HepG2 (cell line): ENCODE data around the gene CARS2. TPM values are rescaled to one million over a fixed set of nuclear protein-coding genes. Genes with fewer than 3 reads are reported as not detected.

Experiments used
- ADNP ChIP-seq: sonication (generic); formaldehyde crosslinking; IDR thresholded peaks from 2 replicates; pipeline ENCODE4 v1.4.0; 2020; ENCODE audit warnings: missing genetic modification reagents
- ATF5 ChIP-seq: sonication (generic); formaldehyde crosslinking; IDR thresholded peaks from 2 replicates; pipeline ENCODE4 v1.4.0; 2020; ENCODE audit warnings: mild to moderate bottlenecking, low read depth, missing genetic modification reagents
- CERS6 ChIP-seq: sonication (generic); formaldehyde crosslinking; IDR thresholded peaks from 2 replicates; pipeline ENCODE4 v1.5.0; 2020; ENCODE audit warnings: missing genetic modification reagents
- FOXA1 ChIP-seq, 2 experiments: fragments of 450-650 bp in 1 of 2; sonication (generic) in 1 of 2; formaldehyde crosslinking in 1 of 2; IDR thresholded peaks; 2 replicates each; pipeline versions ENCODE4 v1.4.0 to v1.6.1; 2016 to 2020; ENCODE audit warnings: missing genetic modification reagents in 1 of 2
- FOXM1 ChIP-seq: sonication (generic); formaldehyde crosslinking; IDR thresholded peaks from 2 replicates; pipeline ENCODE4 v1.5.0; 2020; ENCODE audit warnings: missing genetic modification reagents
- GMEB1 ChIP-seq: sonication (generic); formaldehyde crosslinking; IDR thresholded peaks from 2 replicates; pipeline ENCODE4 v1.5.1; 2020; ENCODE audit warnings: missing genetic modification reagents, mild to moderate bottlenecking, borderline replicate concordance
- HBP1 ChIP-seq: IDR thresholded peaks from 2 replicates; pipeline ENCODE4 v1.6.1; 2016; ENCODE audit warnings: low read depth, control low read depth
- HMG20B ChIP-seq: conservative IDR thresholded peaks from 2 replicates; pipeline ENCODE4 v1.6.1; 2016; ENCODE audit warnings: missing genetic modification reagents, missing compliant biosample characterization
- NONO ChIP-seq, 2 experiments: fragments of 450-650 bp in 1 of 2; sonication (generic) in 1 of 2; formaldehyde crosslinking in 1 of 2; IDR thresholded peaks in 1 of 2; conservative IDR thresholded peaks in 1 of 2; 2 replicates each; pipeline versions ENCODE4 v1.6.1 to v1.8.0; 2017 to 2022; ENCODE audit warnings: mild to moderate bottlenecking in 1 of 2, missing genetic modification reagents in 1 of 2, moderate library complexity in 1 of 2
- PHF21A ChIP-seq: sonication (generic); formaldehyde crosslinking; IDR thresholded peaks from 2 replicates; pipeline ENCODE4 v1.5.0; 2020; ENCODE audit warnings: mild to moderate bottlenecking, missing genetic modification reagents
- TCF7L2 ChIP-seq: IDR thresholded peaks from 2 replicates; pipeline ENCODE4 v1.6.1; 2011; ENCODE audit warnings: mild to moderate bottlenecking, low read depth, low read length, moderate library complexity
- THRA ChIP-seq: sonication (generic); formaldehyde crosslinking; IDR thresholded peaks from 2 replicates; pipeline ENCODE4 v1.4.0; 2020; ENCODE audit warnings: missing genetic modification reagents, borderline replicate concordance
- ZNF251 ChIP-seq: sonication (generic); formaldehyde crosslinking; IDR thresholded peaks from 2 replicates; pipeline ENCODE4 v1.9.0; 2021; ENCODE audit warnings: mild to moderate bottlenecking, missing genetic modification reagents
- ZNF3 ChIP-seq: IDR thresholded peaks from 2 replicates; pipeline ENCODE4 v1.7.0; 2017; ENCODE audit warnings: inconsistent platforms
- ZNF335 ChIP-seq: sonication (generic); formaldehyde crosslinking; IDR thresholded peaks from 2 replicates; pipeline ENCODE4 v1.4.0; 2020; ENCODE audit warnings: missing genetic modification reagents
- ZNF616 ChIP-seq: sonication (generic); formaldehyde crosslinking; IDR thresholded peaks from 2 replicates; pipeline ENCODE4 v1.5.0; 2020; ENCODE audit warnings: low read depth, mild to moderate bottlenecking, missing genetic modification reagents
- ZNF687 ChIP-seq: sonication (generic); formaldehyde crosslinking; IDR thresholded peaks from 2 replicates; pipeline ENCODE4 v1.5.1; 2020; ENCODE audit warnings: mild to moderate bottlenecking, missing genetic modification reagents, moderate library complexity
- polyA plus RNA-seq, 8 experiments: library from polyadenylated mRNA; depleted of rRNA in 3 of 8; stranded (reverse) in 7 of 8; unstranded in 1 of 8; fragments of >200 nt; fragmentation: Illumina TruSeq in 4 of 8; extraction: Trizol in 4 of 8; gene quantifications; 2 replicates each; pipeline versions ENCODE4 v1.2.1 to v1.2.3, GENCODE V29; 2011 to 2016; ENCODE audit warnings: low read depth in 4 of 8, missing spikeins in 1 of 8, mixed read lengths in 1 of 8; ENCODE audit not compliant: insufficient read depth in 1 of 8
- total RNA-seq, 5 experiments: library from RNA; depleted of rRNA; stranded (reverse); fragments of >200 nt; fragmentation: Illumina TruSeq; extraction: Trizol; gene quantifications; 2 replicates each; pipeline ENCODE4 v1.2.3, GENCODE V29; 2016; ENCODE audit warnings: low read depth in 1 of 5

CARS2 gene
- total and polyA plus RNA-seq, 2 of the 13 experiments (the other 11 are each of a cell fraction or from before 2014, with no cell fraction given): 41.1 to 59.3 TPM

GRCh38 chr13:110712849-110713641 lies 7.1 kb upstream of the CARS2 start (continued):
- TF ChIP-seq GMEB1 (CRISPR knock-in tag): peak; percentile 75
- TF ChIP-seq ZNF335 (CRISPR knock-in tag): 0 out of 2 replicates have a peak, but pooled peaks have one; percentile 13
- no peak for TF ChIP-seq FOXA1 (IDR thresholded peaks at IDR 0.05)
- TF ChIP-seq FOXA1 (CRISPR knock-in tag; IDR thresholded peaks at IDR 0.05): no peak
- TF ChIP-seq THRA (CRISPR knock-in tag): peak; percentile 15; the same call in 1 of the 2 replicates
- TF ChIP-seq HMG20B (CRISPR knock-in tag): no peak
- TF ChIP-seq ADNP (CRISPR knock-in tag): no peak
- TF ChIP-seq ZNF3 (CRISPR knock-in tag): no peak
- no peak for TF ChIP-seq TCF7L2
- TF ChIP-seq CERS6 (CRISPR knock-in tag): no peak
- 0 out of 2 replicates have a peak, but pooled peaks have one; percentile 59 for TF ChIP-seq ATF5
- TF ChIP-seq NONO (IDR thresholded peaks at IDR 0.05): no peak
- peak; percentile 61; the same call in 1 of the 2 replicates for TF ChIP-seq NONO (CRISPR knock-in tag; conservative IDR thresholded peaks at IDR 0.05)
- TF ChIP-seq ZNF687 (CRISPR knock-in tag): peak; percentile 67
- TF ChIP-seq FOXM1 (CRISPR knock-in tag): no peak
- 0 out of 2 replicates have a peak, but pooled peaks have one; percentile 22 for TF ChIP-seq HBP1 (CRISPR knock-in tag)
- no peak for TF ChIP-seq ZNF251 (CRISPR knock-in tag)
- no peak for TF ChIP-seq ZNF616 (CRISPR knock-in tag)
- peak; percentile 87 for TF ChIP-seq PHF21A (CRISPR knock-in tag)
